ENCODE results near the gene NDUFV1. TPM values are rescaled to one million over a fixed set of nuclear protein-coding genes. Genes with fewer than 3 reads are reported as not detected.
"Not testable (repeated sequence)": the region's sequence is repeated elsewhere in the genome, so short reads cannot be mapped to it uniquely, and the experiment has no call there.

The NDUFV1 gene
- polyA plus RNA-seq, 3 donors, result 194 to 244 (median 244) TPM

DNA sequence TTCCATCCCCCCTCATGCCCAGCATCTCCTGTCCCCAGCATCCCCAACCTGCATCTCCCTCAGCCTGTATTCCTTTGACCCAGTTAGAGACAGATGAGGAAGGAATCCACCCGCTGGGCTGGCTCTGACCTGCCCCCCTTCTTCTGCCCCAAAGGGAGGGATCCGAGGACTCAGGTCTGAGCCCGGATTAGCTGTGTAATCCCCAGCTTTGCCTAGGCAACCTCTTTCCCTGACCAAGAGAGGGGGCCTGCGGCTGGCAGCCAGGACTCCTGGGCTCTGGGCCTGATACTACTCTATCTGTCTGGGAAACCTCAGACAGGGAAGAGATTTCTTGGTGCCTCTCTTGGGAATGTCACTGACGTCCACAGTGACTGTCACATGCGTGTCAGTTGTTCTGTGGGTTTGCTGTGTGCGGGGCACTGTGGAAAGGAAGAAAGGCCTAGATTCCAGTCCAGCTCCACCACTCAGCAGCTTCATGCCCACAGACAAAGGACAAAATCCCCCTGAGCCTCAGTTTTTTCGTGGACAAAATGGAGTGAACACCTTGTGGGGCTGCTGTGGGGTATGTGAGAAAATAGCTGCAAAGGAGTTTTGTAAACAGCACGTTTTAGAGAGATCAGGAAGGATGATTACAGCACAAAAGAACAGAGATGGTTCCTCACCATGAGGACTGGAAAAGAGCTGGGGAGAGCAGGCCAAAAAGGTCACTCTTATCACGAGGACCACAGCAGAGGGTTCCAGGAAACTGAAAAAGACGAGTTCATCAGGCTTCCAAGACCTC, 1.3 kb upstream of the NDUFV1 start:
- DNase-seq, result no peak

DNA sequence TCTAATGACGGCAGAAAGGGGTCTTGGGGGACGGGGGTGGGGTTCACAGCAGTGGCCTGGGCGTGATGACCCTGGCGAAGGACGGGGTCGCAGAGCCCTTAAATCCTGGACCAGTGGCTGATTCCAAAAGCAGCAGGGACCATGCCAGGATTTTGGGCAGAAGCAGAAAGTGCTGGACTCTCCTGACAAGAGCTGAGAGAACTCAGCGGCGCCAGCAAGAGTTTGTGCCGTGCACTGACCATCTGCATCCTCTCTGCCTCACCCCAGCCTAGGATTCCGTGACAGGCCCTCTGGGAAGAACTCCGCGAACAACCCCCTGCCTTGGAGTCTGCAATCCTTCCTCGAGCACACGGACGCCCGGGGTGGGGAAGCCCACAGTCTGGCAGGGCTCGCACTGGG, 644 bp upstream of the NDUFV1 start:
- no peak for DNase-seq

DNA sequence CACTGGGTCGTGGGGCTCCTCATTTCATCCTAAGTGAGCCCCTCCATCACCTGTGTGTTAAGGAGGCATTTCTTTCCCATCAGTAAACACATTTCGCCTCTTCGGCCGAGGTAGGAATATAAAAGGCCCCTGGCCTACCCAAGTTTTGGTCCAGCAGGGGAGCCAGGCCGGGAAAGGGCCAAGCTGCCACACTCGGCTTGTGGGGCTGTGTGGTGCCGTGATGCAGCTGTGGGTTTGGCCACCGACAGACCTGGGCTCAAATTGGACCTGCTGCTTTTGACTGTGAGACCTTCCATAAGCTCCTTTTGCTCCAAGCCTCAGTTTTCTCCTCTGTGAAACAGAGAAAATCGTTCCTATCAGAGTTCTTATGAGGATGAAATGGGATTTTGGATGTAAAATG, 771 bp downstream of the NDUFV1 start:
- no peak for DNase-seq

DNA sequence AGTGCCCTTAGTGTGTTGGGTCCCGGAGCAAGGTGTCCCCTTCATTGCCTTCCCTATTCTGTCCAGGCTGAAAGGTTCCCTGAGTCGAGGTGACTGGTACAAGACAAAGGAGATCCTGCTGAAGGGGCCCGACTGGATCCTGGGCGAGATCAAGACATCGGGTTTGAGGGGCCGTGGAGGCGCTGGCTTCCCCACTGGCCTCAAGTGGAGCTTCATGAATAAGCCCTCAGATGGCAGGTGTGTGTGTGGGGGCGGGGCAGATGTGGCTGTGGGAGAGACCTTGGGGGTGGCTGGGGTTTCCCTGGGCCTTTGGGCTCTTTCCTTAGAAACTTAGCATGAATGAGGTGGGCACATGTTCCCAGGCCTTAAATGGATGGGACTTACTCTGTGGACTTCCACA, 1.8 kb downstream of the NDUFV1 start:
- DNase-seq, result no peak

DNA sequence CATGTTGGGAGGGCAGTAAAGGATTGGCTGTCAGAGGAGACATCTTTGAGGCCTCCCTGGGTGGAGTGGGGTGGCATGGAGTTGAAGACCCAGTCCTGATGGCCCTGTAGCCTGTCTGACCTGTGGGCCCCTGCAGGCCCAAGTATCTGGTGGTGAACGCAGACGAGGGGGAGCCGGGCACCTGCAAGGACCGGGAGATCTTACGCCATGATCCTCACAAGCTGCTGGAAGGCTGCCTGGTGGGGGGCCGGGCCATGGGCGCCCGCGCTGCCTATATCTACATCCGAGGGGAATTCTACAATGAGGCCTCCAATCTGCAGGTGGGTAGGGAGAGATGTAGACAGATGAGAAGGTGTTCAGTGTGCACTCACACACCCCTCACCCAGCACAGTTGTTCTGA, 2.6 kb downstream of the NDUFV1 start:
- DNase-seq, result no peak

DNA sequence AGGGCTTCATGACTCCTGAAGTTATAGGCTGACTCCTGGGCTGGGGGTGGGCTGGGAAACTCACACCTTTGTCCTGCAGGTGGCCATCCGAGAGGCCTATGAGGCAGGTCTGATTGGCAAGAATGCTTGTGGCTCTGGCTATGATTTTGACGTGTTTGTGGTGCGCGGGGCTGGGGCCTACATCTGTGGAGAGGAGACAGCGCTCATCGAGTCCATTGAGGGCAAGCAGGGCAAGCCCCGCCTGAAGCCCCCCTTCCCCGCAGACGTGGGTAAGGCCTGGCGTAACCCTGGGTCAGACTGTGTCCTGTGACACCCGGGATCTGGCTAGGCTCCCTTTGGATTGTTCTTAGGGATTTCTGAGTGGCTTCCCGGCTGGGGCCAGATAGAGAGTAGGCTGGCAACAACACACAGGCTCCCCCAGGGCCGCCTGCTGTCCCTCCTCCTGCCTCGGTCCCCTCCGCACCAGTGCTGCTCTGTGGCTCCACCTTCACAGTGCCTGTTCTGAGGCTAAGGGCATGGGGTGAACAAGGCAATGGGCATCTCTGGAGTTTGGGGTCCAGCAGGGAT, 3.6 kb downstream of the NDUFV1 start:
- DNase-seq, result no peak

DNA sequence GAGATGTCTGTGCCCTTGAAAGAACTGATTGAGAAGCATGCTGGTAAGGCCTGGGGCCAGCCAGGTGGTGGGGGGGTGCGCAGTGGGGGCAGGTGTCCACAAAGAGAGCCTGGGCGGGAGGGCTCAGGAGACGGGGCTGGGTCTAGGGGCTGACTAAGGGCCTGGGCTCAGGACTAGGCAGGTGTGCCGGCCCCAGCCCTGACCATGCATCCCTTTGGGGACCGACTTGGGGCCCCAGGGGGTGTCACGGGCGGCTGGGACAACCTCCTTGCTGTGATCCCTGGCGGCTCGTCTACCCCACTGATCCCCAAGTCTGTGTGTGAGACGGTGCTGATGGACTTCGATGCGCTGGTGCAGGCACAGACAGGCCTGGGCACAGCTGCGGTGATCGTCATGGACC, 4.4 kb downstream of the NDUFV1 start:
- no peak for DNase-seq

DNA sequence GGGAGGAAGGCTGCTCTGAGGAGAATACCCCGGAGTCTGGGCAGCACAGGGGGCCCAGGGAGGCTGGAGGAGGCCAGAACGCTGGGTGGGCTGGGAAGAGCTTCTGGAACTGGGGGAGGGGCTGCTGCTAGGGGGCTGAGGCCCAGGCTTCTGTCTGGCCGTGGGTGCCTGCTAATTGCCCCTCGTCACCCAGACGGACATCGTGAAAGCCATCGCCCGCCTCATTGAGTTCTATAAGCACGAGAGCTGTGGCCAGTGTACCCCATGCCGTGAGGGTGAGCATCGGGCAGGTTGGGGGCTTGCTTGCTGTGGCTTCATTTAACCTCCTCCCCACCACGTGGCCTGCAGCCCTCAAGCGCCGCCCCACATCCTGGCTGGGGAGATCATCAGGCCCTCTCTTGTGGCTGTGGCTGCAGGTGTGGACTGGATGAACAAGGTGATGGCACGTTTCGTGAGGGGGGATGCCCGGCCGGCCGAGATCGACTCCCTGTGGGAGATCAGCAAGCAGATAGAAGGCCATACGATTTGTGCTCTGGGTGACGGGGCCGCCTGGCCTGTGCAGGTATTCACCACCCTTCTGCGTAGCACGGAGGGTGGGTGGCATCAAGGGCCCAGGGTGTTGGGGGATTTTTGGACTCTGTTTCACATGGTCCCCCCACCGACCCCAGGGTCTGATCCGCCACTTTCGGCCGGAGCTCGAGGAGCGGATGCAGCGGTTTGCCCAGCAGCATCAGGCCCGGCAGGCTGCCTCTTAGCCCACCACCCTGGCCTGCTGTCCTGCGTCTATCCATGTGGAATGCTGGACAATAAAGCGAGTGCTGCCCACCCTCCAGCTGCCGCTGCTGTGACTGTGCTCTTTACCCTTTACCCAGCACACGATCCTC, 5.2 kb downstream of the NDUFV1 start:
- DNase-seq, result no peak

DNA sequence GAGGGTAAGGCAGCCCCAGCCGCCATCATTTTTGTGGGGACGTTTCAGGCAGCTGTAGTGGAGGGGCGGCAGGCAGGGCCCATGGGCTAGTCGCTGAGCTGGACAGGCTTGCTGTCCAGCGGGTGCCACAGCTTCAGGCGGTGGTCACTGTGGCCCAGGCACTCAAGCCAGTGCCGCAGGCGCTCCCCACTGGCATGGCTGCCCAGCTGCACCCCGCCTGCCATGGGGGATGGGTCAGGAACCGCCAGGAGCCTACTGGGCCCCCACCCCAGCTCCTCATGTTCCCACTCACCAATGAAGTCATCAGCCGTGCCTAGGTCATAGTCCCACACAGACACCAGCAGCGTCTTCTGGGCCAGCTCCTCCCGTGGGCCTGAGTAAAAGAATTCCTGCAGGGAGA, 6.0 kb downstream of the NDUFV1 start:
- no peak for DNase-seq

DNA sequence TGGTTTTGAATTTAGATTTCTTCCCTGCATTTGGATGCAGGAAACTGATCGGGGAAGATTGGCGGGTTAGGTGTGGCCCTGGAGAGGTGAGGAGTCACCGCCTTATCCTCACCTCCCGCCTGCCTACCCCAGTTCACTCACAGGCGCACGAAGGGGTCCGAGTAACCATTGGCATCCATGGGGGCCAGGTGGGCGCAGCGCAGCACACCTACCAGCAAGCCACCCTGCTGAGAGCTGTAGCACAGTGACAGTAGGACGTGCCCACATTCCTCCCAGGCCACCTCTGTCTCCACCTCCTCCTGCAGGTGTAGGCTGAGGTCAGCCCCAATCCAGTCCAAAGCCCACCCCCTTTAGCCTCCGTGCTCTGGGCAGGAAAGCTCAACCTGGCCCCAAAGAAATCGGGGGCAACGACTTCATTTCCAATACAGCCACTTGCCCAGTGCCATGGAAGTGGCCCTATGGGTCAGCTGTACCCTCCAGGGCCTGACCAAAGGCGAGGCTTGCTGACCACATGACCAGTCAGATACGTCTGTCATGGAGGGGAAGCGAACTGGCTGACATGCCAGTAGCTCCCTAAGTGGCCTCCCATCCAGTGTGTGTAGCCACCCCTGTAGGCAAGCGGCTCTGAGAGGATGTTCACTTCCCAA, 6.7 kb downstream of the NDUFV1 start:
- DNase-seq, result no peak

DNA sequence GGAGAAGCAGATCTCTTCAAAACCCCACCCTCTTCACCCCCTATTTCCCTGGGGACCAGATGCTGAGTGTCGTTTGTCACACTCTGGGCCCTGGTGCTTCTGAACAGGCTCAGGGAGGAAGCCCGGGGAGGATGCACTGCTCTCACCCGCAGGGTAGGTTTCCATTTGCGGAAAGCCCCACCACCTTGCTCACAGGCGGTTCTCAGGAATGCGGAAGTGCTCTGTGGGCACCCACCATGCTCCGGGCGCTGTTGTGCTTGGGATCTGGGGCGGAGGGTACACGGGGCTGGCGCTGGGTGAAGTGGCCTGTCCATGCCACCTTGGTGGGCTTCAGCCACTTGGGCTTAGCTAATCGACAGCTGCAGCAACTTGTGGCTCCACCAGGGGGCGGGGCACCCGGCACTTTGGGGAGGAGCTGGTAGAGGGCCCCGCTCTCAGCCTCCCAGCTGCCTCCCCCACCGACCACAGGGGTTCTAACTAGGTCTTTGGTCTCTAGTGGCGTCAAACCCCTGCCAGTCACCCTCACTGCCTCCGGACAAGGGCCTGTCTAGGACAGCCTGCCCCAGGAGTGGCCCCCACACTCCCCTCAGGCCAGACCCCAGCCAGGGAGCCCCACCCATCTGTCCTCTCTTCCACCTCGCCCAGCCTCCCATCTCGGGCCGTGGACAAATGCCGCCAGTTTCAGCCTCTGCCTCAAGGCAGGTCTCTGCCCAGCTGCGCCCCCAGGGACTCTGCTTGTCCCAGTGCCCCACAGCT, 7.4 kb downstream of the NDUFV1 start:
- peak; percentile 34 for DNase-seq

DNA sequence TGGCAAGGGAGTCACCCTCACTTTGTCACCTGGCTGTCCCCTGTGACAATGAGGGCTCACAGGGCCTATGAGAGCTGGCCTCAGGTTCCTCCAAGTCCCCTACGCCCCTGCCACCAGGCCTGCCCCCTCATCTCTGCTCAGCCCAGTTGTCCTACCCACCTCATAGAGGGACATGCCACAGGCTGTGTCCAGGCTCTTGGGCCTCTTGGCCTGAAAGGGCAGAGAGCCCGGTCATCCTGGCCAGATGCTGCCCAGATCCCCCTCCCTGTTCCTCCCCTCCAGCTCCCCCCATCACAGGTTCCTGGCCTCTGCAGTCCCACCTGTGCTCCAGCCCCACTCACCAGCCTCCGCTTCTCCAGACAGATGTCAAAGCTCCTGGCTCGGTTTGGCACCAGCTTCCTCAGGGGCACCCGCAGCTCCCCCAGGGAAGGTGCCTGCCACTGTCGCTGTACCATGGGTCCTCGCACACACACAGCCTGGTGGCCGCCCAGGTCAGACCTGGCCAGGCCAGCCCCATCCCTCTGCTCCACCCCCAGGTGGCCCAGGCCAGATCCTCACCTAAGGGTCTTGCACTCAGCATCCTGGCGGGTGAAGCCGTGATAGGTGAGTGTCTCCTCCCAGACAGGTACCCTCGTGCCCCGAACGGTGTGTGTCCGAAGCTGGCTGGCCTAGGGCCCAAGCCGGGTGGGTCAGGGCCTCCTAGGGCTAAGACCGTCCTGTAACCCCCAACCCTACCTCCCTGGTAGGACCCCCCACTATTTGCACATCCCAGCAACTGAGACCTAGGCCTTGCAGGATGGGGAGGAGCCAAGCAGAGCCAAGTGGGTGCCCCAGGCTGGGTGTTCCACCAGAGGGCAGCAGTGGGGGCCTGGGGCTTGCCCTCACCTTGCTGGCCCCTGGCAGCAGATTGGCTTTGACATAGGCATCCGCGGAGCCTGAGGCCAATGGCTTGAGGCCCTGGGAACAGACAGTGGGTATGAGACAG, 8.3 kb downstream of the NDUFV1 start:
- no peak for DNase-seq

DNA sequence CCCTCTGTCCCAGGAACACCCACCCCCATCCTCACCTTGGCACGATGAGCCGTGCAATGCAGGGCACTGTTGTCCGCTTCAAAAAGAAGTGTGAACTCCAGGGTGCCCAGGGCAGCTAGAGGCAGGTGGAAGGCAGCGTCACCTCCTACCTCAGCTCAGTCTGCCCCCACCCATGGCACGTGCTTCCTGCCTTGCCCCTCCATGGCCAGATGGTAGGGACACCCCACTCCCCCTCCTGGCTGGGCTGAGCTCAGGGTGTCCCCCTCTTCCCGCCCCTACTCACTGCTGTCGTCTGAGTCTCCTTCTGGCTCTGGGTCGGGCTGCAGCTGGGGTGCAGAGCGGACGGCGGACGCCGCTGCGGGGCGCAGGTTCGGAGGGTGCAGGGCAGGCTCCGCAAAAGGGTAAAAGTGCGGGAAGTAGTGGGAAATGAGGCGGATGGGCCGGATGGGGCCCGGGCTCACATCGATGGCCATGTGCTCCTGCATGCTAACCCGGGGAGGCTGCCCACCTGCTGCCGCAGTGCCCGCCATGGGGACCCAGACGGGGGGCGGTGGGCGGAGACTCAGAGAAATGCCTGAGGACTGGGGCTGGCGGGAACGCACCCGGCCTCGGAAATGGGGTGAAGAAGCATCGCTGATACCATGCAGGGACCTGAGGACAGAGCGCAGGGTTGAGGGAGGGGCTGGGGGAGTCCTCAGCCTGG, 9.1 kb downstream of the NDUFV1 start:
- no peak for DNase-seq

DNA sequence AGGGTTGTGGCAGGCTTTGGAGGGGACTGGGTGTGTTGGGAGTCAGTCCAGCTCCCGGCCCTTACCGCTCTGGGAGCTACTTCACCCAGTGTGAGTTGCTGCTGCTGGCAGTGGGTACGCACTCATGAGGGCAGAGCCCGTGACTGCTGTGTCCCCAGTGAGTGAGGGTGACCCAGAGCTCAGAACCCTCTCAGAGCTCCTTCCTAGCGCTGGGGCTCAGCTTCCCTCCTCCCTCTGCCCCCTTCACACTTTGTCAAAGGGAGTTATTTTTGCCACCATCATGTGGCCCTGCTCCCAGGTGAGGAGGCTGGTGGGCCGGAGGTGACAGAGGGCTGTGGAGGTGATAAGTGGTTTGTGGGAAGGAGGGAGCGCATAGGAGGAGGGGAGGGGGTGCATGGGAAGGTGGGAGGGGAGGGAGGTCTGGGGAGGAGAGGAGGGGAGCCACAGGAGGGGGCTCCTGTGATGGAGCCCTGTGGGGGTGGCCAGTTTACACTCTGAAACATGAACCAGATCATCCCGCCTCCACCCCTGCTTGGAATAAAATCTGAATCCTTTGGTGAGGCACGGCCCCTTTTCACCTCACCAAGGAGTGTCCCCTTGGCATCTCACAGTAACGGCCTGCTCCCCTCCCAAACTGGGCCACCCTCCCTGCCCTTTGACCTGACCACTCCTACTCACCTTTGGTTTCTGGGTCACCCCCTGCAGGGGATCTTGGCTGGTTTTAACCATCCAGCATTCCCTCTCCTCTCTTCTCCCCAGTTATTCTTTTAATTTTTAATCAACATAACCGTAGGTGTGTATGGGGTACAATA, 9.9 kb downstream of the NDUFV1 start:
- no peak for DNase-seq

DNA sequence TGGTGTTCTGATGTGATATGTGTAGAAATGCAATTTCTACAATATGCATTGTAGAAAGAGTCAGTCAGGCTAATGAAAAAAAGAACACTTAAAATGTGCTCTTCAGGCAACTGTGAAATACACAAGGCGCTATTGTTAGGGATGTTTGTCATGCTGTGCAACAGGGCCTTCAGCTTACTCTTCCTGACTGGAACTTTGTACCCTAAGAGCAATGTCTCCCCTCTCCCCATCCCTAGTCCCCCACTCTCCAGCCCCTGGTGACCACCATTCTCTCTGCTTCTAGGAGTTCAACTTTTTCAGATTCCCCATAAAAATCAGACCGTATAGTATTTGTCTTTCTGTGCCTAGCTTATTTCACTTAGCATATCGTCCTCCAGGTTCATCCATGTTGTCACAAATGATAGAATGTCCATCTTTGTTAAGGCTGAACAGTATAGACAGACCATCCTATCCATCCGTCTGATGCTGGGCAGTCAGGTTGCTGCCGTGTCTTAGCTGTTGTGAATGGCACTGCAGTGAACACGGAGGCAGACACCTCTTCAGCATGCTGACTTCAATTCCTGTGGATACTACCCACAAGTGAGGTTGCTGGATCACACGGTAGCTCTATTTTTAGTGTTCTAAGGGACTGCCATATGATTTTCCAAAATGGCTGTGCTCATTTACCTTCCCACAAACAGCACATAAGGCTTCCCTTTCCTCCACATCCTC, 10.7 kb downstream of the NDUFV1 start:
- DNase-seq, result no peak

DNA sequence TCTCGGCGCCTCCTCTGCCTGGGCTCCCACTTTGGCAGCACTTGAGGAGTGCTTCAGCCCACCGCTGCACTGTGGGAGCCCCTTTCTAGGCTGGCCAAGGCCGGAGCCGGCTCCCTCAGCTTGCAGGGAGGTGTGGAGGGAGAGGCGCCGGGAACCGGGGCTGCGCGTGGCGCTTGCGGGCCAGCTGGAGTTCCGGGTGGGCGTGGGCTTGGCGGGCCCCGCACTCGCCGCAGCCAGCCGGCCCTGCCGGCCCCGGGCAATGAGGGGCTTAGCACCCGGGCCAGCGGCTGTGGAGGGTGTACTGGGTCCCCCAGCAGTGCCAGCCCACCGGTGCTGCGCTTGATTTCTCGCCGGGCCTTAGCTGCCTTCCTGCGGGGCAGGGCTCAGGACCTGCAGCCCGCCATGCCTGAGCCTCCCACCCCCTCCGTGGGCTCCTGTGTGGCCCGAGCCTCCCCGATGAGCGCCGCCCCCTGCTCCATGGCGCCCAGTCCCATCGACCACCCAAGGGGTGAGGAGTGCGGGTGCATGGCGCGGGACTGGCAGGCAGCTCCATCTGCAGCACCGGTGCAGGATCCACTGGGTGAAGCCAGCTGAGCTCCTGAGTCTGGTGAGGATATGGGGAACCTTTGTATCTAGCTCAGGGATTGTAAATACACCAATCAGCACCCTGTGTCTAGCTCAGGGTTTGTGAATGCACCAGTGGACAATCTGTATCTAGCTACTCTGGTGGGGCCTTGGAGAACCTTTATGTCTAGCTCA, 12.3 kb downstream of the NDUFV1 start:
- DNase-seq, result not testable (repeated sequence)
